Activated T-cell treated with anti-CD3 and anti-CD28 coated beads, Interleukin-2, amount 50 U/mL, for 1 hour (primary cell): Measurements from ENCODE around the gene DPP10.
"Not testable (repeated sequence)": the region's sequence is repeated elsewhere in the genome, so short reads cannot be mapped to it uniquely, and the experiment has no call there.

Source experiments
- DNase-seq: peaks from one replicate; pipeline ENCODE4 v3.0.0-alpha.2; 2020

Gene DPP10

DNA sequence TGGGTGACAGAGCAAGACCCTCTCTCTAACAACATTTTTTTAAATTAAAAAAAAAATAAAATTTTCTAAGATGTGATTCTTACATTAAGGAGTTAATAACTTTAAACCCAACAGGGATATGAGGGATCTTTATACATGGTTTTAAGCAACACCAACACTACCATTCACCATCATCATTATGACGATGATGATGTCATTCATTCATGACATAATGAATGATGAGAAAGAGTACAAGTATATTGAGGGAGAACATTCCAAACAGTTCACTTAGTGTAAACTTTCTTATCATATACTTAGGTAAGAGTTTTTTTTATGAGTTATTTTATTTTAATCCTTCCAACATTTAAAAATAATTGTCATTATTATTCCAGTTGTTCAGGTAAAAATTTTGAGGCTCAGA, 863.3 kb downstream of the DPP10 start:
- DNase-seq, result no peak

DNA sequence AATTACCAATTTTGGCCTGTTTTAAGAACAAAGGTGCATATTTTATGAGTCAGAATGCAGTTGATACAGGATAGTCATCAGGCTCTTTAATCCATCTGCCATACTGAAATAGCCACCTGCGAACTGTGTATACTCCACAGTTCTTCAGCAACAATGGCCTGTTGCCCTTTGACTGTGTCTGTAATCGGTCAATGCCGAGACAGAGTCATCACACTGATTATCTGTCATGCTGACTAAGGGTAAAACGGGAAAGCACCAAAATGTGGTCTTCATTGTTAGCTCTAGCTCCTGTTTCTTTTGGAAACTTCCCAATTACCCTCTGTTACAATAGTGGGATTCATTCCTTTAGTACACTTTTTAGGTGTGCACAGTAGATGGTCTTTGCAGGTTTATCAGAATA, 871.7 kb downstream of the DPP10 start:
- no peak for DNase-seq

- DNase-seq, result no peak
Observed at GRCh38 chr2:115327061-115327460, 884.6 kb downstream of the DPP10 start.

GRCh38 chr2:115359550-115359949, 917.1 kb downstream of the DPP10 start:
- no peak for DNase-seq

DNA sequence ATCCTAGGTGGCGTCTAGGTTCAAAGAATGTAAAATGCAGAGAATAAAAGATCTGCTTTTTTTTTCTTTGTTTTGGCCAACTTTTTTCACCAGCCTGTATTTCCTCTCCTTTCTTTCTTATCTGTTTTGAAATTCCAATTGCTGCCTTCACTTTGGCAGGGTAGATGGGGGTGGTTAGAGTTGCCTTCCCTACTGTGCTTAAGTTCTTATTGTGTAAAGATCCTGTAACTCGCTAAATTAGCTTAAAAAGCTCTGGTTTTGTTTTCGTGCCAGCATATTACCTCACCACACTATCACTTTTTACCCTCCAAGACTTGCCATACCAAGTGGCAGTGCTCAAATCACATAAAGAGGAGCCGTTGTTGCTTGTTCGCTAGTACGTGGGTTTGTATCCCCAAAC, 921.7 kb downstream of the DPP10 start:
- DNase-seq, result no peak

DNA sequence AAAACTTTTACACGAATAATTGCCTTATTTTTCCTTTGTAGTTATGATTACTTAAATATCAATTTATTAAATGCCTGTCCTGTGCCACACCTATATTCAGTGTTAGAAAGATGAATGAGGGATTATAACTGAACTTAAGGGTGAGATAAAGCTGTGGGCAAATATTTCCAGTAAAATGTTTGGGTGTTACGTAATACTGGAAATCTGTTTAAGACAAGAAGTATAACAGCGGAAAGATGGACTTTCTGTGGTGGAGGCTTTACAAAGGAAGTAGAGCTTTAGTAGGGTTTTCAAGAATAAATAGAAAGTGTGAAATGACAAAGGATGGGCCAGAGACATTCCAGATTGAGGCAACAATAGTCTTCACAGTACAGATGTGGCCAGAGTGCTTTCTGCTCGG, 927.0 kb downstream of the DPP10 start:
- DNase-seq, result no peak

- DNase-seq, result no peak
Observed at GRCh38 chr2:115374981-115375380, 932.5 kb downstream of the DPP10 start.

DNA sequence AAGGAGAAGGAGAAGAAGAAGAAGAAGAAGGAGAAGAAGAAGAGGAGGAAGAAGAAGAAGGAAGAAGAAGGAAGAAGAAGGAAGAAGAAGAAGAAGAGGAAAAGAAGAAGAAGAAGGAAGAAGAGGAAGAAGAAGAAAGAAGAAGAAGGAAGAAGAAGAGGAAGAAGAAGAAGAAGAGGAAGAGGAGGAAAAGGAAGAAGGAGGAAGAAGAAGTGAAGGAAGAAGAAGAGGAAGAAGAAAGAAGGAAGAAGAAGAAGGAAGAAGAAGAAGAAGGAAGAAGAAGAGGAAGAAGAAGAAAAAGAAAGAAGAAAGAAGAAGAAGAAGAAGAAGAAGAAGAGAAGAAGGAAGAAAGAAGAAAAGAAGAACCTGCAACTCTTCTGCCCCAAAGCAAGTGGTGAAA, 942.0 kb downstream of the DPP10 start:
- no peak for DNase-seq

DNA sequence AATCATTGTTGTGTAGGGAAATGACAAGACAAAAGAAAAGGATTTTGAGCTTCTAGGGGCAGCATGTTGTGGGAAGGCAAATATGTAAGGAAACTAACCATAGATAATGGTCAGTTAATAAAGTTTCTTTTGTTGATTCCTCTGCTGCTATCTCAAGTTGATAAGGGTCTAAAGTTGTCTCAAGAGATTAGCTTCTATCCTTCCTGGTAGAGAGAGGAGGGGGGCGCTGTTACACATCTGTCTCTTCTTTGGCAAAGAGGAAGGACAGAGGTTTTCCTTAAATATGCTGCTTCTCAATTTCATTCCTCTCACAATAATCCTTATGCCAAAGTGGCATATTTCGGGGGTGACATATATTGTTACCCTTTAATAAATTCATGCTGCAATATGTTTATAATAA, 944.0 kb downstream of the DPP10 start:
- DNase-seq, result no peak

GRCh38 chr2:115389024-115389423, 946.6 kb downstream of the DPP10 start:
- DNase-seq, result no peak

GRCh38 chr2:115389898-115390565, 947.6 kb downstream of the DPP10 start:
- DNase-seq, result no peak

- DNase-seq, result no peak
Observed at GRCh38 chr2:115396579-115396978, 954.1 kb downstream of the DPP10 start.

- no peak for DNase-seq
Observed at GRCh38 chr2:115400940-115401339, 958.5 kb downstream of the DPP10 start.

DNA sequence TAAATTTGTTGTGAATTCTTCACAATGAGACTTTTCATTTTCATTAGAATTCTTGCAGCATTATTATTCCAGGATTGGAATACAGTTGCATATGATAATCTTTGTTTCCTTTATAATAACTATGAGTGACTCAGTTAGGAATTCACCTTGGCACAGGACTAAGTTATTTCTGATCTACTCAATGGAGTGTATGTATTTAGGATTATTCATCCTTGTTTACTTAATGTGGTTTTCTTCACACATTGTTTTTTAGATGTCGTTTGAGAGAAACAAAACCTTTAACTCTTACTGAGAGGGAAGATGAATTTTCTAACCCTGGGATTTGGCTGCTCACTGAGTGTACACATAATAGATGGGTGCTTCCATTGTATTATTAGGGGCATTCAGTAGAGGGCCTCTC, 970.1 kb downstream of the DPP10 start:
- no peak for DNase-seq

GRCh38 chr2:115413791-115414190, 971.4 kb downstream of the DPP10 start:
- no peak for DNase-seq

DNA sequence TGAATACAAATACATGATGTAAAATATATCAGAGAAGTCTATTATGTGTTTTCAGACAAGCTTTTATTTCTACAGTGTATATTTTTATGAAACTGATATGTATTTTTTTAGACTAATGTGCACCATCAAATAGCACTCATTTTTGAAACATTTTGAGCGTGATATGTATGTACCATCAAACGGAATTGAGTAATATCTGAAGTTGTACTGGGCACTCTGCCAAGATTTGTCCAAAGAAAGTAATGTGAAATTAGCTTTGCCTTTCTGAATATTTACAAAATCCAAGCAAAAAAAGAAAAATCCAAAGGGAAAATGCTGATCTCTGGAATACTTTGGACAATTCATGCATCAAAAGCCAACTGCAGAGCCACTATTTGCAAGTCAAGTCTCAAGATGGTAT, 972.0 kb downstream of the DPP10 start:
- no peak for DNase-seq

DNA sequence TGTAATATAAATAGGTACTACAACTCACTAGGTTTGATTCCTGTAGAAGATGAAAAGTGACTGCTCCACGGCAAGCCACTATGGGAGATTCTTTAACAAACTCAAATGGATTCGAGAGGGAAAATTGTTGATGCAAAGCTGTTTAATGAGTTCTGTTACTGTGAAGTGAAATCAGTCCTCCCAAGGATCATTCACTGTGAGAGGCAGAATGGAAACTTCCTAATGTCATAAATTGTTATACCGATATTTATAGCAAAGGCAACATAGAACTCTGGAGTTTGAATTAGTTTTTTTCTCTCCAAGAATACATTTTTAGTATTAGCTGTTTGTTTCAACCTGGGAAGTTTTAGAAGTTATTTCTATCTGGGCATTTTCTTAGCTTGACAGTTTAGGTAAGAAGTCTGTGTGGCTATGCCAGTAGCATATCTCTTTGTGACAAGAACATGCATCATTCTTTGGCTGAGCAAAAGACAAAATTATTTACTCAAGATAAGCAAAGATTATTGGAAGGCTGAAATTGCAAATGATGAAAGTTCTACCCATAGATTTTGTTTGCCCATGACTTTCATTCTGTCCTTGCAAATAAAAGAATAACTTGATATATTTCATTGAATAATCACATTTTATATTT, 979.7 kb downstream of the DPP10 start:
- no peak for DNase-seq

GRCh38 chr2:115427436-115427835, 985.0 kb downstream of the DPP10 start:
- DNase-seq, result no peak

DNA sequence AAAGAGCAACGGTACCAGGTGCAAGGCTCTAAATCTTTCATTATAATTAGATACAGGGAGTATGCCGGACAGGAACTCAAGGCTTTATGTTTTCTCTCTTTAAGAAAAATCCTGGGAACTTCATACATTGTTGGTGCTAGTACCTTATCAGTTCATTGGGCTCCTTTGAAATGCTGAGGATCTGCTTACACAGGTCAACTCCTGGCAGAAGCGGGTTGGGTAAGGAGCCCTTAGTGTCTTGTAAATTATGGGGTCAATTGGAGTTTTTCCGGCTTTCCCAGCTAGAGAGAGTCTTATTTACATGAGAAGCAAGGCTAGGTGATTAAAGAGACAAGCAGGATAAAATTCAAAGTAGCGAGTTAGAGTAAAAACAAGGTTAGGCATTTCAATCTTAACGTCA, 998.3 kb downstream of the DPP10 start:
- not testable (repeated sequence) for DNase-seq

GRCh38 chr2:115443539-115444185, 1001.2 kb downstream of the DPP10 start:
- no peak for DNase-seq

DNA sequence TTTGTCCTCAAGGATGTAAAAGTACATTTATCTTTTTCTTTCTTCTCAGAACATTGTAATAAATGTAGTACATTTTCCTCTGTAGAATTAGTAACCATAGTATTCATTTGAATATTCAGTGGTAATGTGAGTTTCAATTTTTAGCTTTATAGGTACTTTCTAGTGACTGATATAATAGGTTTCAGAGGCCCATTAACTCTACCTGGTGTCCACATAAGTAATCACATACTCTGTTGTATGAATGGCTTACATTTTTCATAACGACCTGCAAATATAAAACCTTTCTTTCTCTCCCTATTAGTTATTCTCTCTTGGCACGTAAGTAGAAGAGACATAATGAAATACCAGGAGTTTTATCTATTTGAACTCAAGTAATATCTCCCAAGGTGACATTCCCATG, 1017.6 kb downstream of the DPP10 start:
- no peak for DNase-seq

GRCh38 chr2:115480741-115481140, 1038.3 kb downstream of the DPP10 start:
- DNase-seq, result no peak

DNA sequence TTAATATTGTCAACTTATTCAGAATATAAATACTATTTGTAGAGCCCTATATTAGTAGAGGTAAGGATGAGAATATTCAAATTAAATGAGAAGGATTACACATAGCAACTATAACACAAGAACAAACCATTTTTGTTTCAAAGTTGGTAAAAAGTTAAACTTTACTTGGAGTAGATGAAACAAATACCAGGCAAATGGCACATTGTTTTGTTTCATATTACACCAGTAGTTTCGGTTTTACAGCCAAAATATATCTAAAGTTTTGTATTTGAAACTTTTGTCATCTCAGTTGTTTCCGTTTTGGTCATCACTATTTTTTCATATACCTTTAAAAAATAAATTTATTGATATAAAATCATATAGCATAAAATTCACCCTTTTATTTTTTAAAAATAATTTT, 1039.4 kb downstream of the DPP10 start:
- no peak for DNase-seq

- DNase-seq, result no peak
Observed at GRCh38 chr2:115483666-115484065, 1041.2 kb downstream of the DPP10 start.

- DNase-seq, result no peak
Observed at GRCh38 chr2:115484486-115484885, 1042.0 kb downstream of the DPP10 start.
